Measurements from ENCODE around the gene MCTP1. TPM values are rescaled to one million over a fixed set of nuclear protein-coding genes. Genes with fewer than 3 reads are reported as not detected.

Gene MCTP1
- total RNA-seq, 1 donor from 2014 or later = 6.4 TPM

DNA sequence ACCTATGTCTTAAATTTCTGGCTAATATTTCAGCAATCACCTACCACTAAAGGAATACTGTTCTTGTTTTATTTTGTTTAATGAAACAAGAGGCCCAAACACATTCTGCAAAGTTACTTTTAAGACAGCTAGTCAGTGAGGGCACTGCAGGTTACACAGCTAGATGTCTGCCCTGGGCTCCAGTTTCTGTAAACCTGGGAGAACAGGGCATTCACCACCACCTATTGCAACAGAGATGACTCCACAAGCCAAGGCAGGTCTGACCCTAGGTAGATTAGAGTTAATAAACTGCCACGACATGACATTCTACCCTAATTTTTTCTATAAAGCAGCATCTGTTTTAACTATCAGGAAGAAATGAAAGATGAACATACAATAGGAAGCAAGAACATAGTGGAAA lies 575.6 kb downstream of the MCTP1 start:
- intact Hi-C loops (cut with micrococcal nuclease) = no loop called here
- ATAC-seq (no peak), DNase-seq (no peak)

GRCh38 chr5:94707359-94707758 lies 577.5 kb downstream of the MCTP1 start:
- intact Hi-C loops (cut with micrococcal nuclease) = no loop called here
- no peak for ATAC-seq
- DNase-seq = no peak

DNA sequence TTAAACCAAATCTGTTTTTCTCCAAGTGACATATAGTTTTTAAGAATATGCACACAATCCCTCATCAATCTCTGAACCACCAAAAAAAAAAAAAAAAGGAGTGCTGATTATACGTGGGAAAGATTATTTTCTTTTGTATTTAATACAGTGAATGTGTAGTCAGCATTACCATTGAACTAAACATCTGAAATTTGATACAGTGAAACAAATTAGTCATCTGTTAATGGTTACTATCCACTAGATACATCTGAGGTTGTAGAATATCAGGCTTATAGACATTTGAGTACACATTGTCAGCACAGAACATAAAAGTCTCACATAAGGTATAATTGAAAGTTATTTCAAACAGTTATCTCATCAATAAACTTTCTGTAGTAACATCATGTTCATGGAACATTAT lies 579.5 kb downstream of the MCTP1 start:
- DNase-seq (no peak), ATAC-seq (no peak)
- intact Hi-C loops (cut with micrococcal nuclease) = no loop called here

DNA sequence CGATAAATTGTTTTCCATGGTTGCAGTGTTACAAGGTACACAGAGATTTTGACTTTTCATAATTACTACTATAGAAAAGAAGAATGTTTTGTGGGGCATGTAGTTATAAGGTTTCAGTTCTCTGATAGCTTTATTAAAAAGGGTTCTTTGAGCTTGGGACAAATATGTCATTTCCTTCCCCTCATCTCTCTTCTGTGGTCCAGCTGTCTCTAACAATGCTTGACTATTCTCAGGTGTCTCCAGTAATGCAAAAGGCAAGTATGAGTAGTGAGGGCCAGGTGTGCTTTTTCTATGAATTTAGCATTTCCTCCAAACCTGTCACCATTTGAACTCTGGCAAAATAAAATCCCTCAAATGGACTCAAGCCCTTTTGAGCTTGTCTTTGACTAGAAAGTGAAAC lies 582.2 kb downstream of the MCTP1 start:
- ATAC-seq (no peak), DNase-seq (no peak)
- intact Hi-C loops (cut with micrococcal nuclease) = no loop called here

- DNase-seq (no peak), ATAC-seq (no peak)
- intact Hi-C loops (cut with micrococcal nuclease) = no loop called here
These were observed 584.3 kb downstream of the MCTP1 start for GRCh38 chr5:94700592-94700991.

GRCh38 chr5:94699562-94699961 lies 585.3 kb downstream of the MCTP1 start:
- intact Hi-C loops (cut with micrococcal nuclease) = no loop called here
- ATAC-seq = no peak
- no peak for DNase-seq

- DNase-seq = no peak
These were observed 586.7 kb downstream of the MCTP1 start for GRCh38 chr5:94698197-94698596.

DNA sequence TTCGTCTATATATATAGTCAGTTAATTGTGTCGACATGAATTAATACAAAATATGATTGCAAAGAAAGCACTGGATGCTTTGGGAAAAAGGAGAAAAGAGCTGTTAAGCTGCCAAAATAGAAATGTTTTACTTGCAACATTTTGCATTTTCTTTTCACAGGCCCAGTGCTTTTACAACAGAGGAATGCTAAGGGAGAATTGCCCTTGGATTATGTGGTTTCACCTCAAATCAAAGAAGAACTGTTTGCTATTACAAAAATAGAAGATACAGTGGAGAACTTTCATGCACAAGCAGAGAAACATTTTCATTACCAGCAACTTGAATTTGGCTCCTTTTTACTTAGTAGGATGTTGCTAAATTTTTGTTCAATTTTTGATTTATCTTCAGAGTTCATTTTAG lies 590.2 kb downstream of the MCTP1 start:
- DNase-seq = no peak
- ATAC-seq = no peak
- intact Hi-C loops (cut with micrococcal nuclease) = no loop called here

More at GRCh38 chr5:94698197-94698596, 586.7 kb downstream of the MCTP1 start:
- intact Hi-C loops (cut with micrococcal nuclease) = no loop called here
- no peak for ATAC-seq

GRCh38 chr5:94693845-94694370 lies 591.0 kb downstream of the MCTP1 start:
- intact Hi-C loops (cut with micrococcal nuclease) = no loop called here
- no peak for DNase-seq
- no peak for ATAC-seq

DNA sequence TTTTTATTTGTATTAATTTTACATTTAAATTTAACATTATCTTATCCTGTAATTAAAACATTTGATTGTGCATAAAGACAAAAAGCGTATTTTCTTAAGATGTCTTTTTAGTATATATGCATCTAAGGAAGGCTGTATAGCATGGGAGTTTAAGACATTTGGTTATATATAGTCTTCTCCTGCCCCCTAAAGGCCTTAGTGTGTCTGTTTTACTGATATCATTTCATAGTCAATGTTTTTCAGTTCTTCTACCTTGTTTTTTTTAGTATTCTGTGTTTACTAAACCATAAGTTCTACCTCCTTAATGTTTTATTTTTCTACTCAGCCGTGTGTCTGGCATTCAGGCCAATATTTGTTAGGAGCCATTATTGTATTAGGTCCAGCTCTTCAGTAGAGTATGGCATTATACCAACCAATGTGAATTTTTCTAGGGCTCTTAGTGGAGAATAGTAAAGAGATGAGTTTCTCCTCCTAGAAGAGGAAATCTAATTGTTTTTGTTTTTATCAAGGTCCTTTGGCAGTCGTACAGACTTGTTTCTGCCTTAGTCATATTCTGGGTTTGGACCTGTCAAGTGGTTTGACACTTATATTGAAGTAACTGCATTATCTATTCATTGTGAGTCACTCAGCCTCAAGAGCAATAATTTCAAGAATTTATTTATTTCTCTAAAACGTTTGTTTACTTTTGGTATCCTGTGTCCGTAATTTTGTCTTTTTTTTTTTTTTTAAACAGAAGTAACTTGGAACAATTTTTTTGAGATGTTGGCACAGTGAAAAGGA lies 591.7 kb downstream of the MCTP1 start:
- intact Hi-C loops (cut with micrococcal nuclease) = no loop called here
- ATAC-seq (peak; percentile 70), DNase-seq (no peak)

DNA sequence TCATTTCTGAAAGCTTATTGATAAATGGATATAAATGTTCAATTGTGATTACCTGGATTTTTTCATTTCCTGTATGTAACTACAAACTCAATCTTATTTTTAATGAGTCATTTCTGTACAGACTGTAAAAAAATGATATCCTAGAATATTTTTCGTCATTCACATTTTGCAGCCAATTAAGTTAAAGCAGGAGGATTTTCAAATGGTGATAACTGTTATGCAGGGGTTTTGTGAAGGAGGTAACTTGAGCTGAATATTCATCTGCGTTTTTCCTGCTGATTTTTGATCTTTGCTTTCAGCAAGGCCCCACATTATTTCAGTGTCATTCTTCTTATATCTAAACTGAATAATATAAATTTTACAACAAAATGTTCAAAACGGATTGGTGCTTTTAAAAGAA lies 592.3 kb downstream of the MCTP1 start:
- intact Hi-C loops (cut with micrococcal nuclease) = no loop called here
- ATAC-seq = no peak
- DNase-seq = no peak

DNA sequence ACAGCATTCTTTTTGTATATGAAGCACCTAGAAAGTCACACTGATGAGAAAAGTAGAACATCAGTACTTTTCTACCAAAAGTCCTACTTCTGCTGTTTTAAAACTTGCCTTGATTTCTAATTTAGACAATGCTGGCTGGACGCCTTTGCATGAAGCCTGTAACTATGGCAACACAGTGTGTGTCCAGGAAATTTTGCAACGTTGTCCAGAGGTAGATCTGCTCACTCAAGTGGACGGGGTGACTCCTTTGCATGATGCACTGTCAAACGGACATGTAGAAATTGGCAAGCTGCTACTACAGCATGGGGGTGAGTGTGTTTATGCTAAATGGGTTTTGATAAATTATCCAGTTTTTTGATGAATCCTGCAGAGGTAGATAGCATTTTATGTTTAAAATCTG lies 592.9 kb downstream of the MCTP1 start:
- intact Hi-C loops (cut with micrococcal nuclease) = no loop called here
- DNase-seq (no peak), ATAC-seq (peak; percentile 38)

- DNase-seq (no peak), ATAC-seq (no peak)
- intact Hi-C loops (cut with micrococcal nuclease) = no loop called here
These were observed 593.6 kb downstream of the MCTP1 start for GRCh38 chr5:94691291-94691690.

- DNase-seq (no peak), ATAC-seq (no peak)
- intact Hi-C loops (cut with micrococcal nuclease) = no loop called here
These were observed 594.1 kb downstream of the MCTP1 start for GRCh38 chr5:94690778-94691177.

GRCh38 chr5:94689908-94690307 lies 595.0 kb downstream of the MCTP1 start:
- intact Hi-C loops (cut with micrococcal nuclease) = no loop called here

GRCh38 chr5:94682814-94683520 lies 601.9 kb downstream of the MCTP1 start:
- DNase-seq (no peak), ATAC-seq (no peak)
- intact Hi-C loops (cut with micrococcal nuclease) = no loop called here

More at GRCh38 chr5:94689908-94690307, 595.0 kb downstream of the MCTP1 start:
- ATAC-seq (no peak), DNase-seq (no peak)

GRCh38 chr5:94675965-94676618 lies 608.8 kb downstream of the MCTP1 start:
- intact Hi-C loops (cut with micrococcal nuclease) = no loop called here
- DNase-seq (no peak), ATAC-seq (no peak)

- ATAC-seq (peak; percentile 70), DNase-seq (no peak)
- intact Hi-C loops (cut with micrococcal nuclease) = no loop called here
These were observed 610.2 kb downstream of the MCTP1 start for GRCh38 chr5:94674490-94675382.

GRCh38 chr5:94672746-94673145 lies 612.1 kb downstream of the MCTP1 start:
- DNase-seq (no peak), ATAC-seq (no peak)
- intact Hi-C loops (cut with micrococcal nuclease) = no loop called here

Measured in left ventricle myocardium superior (tissue), 1 donor.